Duodenal mucosa (tissue), 2 donors: ENCODE data around the gene ROBO1.

Source experiments
- H3K27ac ChIP-seq: one replicate; pipeline ENCODE4 v1.7.0; 2013; ENCODE audit warnings: low read depth, low read length
- H3K27me3 ChIP-seq, 2 donors: one replicate each; pipeline ENCODE4 v1.7.0; 2013; ENCODE audit warnings: low read length in 2 of 2, control low read depth in 1 of 2; ENCODE audit not compliant: insufficient read depth in 2 of 2, control insufficient read depth in 1 of 2
- H3K36me3 ChIP-seq, 2 donors: one replicate each; pipeline ENCODE4 v1.7.0; 2013; ENCODE audit warnings: low read length in 2 of 2, control low read depth in 1 of 2; ENCODE audit not compliant: insufficient read depth in 2 of 2, control insufficient read depth in 1 of 2
- H3K4me1 ChIP-seq, 2 donors: one replicate each; pipeline ENCODE4 v1.7.0; 2013; ENCODE audit warnings: low read length in 2 of 2, control low read depth in 1 of 2; ENCODE audit not compliant: insufficient read depth in 2 of 2, control insufficient read depth in 1 of 2
- H3K4me3 ChIP-seq, 2 donors: one replicate each; pipeline ENCODE4 v1.7.0; 2013; ENCODE audit warnings: low read length in 2 of 2, low read depth in 1 of 2
- H3K9ac ChIP-seq, 2 donors: one replicate each; pipeline ENCODE4 v1.7.0; 2013; ENCODE audit warnings: low read length in 2 of 2, low read depth in 1 of 2
- H3K9me3 ChIP-seq, 2 donors: one replicate each; pipeline ENCODE4 v1.7.0; 2013; ENCODE audit warnings: low read length in 2 of 2, control low read depth in 1 of 2; ENCODE audit not compliant: control insufficient read depth in 1 of 2

Gene ROBO1

GRCh38 chr3:79639855-79640254, 127.9 kb downstream of the ROBO1 start:
- H3K27me3 ChIP-seq = no peaks in the 10 kb centered on the region
- no peaks in the 10 kb centered on the region for H3K4me1 ChIP-seq
- peaks cover 2 to 3% of the 10 kb centered on the region in 2 donors for H3K9me3 ChIP-seq
- H3K27ac ChIP-seq = no peak overlapping the region
- no peak overlapping the region for H3K9ac ChIP-seq
- no peaks in the 10 kb centered on the region for H3K36me3 ChIP-seq
- no peak overlapping the region for H3K4me3 ChIP-seq

DNA sequence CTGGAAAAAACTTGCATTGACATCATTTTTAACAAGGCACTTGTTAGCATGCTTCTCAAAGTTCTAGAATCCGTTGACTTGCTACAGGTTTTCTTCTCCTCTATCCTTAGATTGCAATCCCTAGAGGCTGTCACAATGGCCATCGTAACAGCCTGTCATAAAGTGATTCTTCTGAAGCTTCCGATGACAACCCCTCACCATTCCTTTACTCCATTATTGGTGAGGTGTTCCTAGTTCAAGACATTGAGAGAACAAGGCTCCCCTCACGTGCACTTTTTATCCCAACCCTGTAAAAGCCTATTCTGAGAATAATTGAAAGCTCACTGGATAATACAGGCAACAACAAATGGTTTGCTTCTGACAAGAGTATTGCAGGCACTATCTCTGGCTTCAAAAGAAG, 131.4 kb downstream of the ROBO1 start:
- H3K27me3 ChIP-seq = no peaks in the 10 kb centered on the region
- H3K4me1 ChIP-seq = no peaks in the 10 kb centered on the region
- no peaks in the 10 kb centered on the region for H3K9me3 ChIP-seq
- no peak overlapping the region for H3K9ac ChIP-seq
- H3K36me3 ChIP-seq = no peaks in the 10 kb centered on the region
- no peak overlapping the region for H3K4me3 ChIP-seq
- no peak overlapping the region for H3K27ac ChIP-seq

GRCh38 chr3:79632842-79633241, 135.0 kb downstream of the ROBO1 start:
- H3K27me3 ChIP-seq = no peaks in the 10 kb centered on the region
- H3K36me3 ChIP-seq = no peaks in the 10 kb centered on the region
- no peaks in the 10 kb centered on the region for H3K9me3 ChIP-seq

GRCh38 chr3:79618883-79619282, 148.9 kb downstream of the ROBO1 start:
- Histone ChIP-seq H3K4me1 (no peaks in the 10 kb centered on the region), H3K4me3 (no peak overlapping the region), H3K9ac (no peak overlapping the region), H3K27ac (no peak overlapping the region), H3K36me3 (no peaks in the 10 kb centered on the region), H3K9me3 (peaks cover 16 to 30% of the 10 kb centered on the region in 2 donors), H3K27me3 (no peaks in the 10 kb centered on the region)

More at GRCh38 chr3:79632842-79633241, 135.0 kb downstream of the ROBO1 start:
- Histone ChIP-seq H3K4me3 (no peak overlapping the region), H3K9ac (no peak overlapping the region), H3K4me1 (no peaks in the 10 kb centered on the region), H3K27ac (no peak overlapping the region)

DNA sequence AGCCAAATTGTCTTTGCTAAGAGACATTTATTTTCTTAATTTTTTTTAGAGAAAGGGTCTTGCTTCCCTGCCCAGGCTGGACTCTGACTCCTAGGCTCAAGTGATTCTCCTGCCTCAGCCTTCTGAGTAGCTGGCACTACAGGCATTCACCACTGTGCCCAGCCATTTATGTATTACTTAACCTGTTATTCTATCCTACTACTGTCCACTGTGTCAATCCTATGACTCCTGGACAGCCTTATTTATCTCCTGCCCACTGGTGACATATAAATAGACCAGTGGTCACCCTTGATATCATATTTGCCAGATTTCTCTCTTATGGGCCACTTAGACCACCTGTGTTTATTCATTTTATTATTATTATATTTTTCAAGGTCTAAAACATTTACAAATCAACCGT, 161.4 kb downstream of the ROBO1 start:
- no peaks in the 10 kb centered on the region for H3K27me3 ChIP-seq
- no peaks in the 10 kb centered on the region for H3K36me3 ChIP-seq
- H3K9me3 ChIP-seq = no peaks in the 10 kb centered on the region
- no peak overlapping the region for H3K27ac ChIP-seq
- no peaks in the 10 kb centered on the region for H3K4me1 ChIP-seq
- H3K4me3 ChIP-seq = no peak overlapping the region
- H3K9ac ChIP-seq = no peak overlapping the region

GRCh38 chr3:79604681-79605080, 163.1 kb downstream of the ROBO1 start:
- Histone ChIP-seq H3K9me3 (no peaks in the 10 kb centered on the region), H3K4me3 (no peak overlapping the region), H3K36me3 (no peaks in the 10 kb centered on the region), H3K27ac (no peak overlapping the region), H3K27me3 (no peaks in the 10 kb centered on the region), H3K9ac (no peak overlapping the region), H3K4me1 (no peaks in the 10 kb centered on the region)

- H3K36me3 ChIP-seq = no peaks in the 10 kb centered on the region
- no peaks in the 10 kb centered on the region for H3K27me3 ChIP-seq
- H3K27ac ChIP-seq = no peak overlapping the region
- H3K4me1 ChIP-seq = no peaks in the 10 kb centered on the region
- no peak overlapping the region for H3K4me3 ChIP-seq
- H3K9me3 ChIP-seq = no peaks in the 10 kb centered on the region
- no peak overlapping the region for H3K9ac ChIP-seq
Observed at GRCh38 chr3:79602385-79602784, 165.4 kb downstream of the ROBO1 start.

DNA sequence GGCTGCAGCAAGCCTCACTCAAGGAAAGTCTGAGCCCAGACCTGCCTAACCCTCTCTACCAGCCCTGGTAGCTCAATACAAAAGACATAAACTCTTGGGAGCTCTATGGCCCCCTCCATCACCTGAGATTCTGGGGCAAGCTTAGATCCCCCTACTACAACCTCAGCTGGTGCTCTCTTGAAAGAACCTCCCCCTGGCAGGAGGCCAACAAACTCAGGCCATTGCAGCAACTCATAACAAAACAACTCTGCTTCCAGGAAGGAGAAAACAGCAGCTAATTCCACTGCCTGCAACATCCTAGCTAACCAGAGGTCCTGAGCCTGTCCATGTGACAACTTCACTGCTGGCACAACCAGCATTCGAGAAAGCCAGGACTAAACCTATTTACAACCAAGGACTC, 169.2 kb downstream of the ROBO1 start:
- H3K9ac ChIP-seq = no peak overlapping the region
- no peak overlapping the region for H3K27ac ChIP-seq
- no peaks in the 10 kb centered on the region for H3K27me3 ChIP-seq
- no peaks in the 10 kb centered on the region for H3K4me1 ChIP-seq
- no peak overlapping the region for H3K4me3 ChIP-seq
- H3K9me3 ChIP-seq = no peaks in the 10 kb centered on the region
- H3K36me3 ChIP-seq = no peaks in the 10 kb centered on the region

DNA sequence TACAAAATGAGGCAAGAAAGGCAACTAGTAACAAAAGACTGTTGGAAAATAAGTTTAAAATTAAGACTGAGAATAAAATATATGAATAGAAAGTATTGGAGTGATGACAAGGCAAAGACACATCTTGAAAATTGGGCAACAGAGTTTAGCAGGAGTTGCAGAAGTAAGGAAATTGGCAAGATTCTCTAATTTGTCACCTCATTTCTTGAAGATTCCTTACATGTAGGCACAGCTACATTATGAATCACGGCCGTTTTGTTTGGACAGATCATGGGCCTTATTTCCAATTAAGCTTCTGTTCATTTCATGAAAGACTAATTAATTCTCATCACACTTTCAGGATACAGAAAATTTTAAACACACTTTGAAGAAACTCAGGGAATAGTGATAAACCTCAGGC, 170.1 kb downstream of the ROBO1 start:
- H3K36me3 ChIP-seq = no peaks in the 10 kb centered on the region
- H3K9ac ChIP-seq = no peak overlapping the region
- no peaks in the 10 kb centered on the region for H3K4me1 ChIP-seq
- H3K4me3 ChIP-seq = no peak overlapping the region
- no peaks in the 10 kb centered on the region for H3K9me3 ChIP-seq
- no peak overlapping the region for H3K27ac ChIP-seq
- H3K27me3 ChIP-seq = no peaks in the 10 kb centered on the region

- Histone ChIP-seq H3K9ac (no peak overlapping the region), H3K36me3 (no peaks in the 10 kb centered on the region), H3K9me3 (no peaks in the 10 kb centered on the region), H3K4me3 (no peak overlapping the region), H3K27me3 (no peaks in the 10 kb centered on the region), H3K27ac (no peak overlapping the region), H3K4me1 (no peaks in the 10 kb centered on the region)
Observed at GRCh38 chr3:79587150-79587549, 180.6 kb downstream of the ROBO1 start.

GRCh38 chr3:79586232-79586631, 181.6 kb downstream of the ROBO1 start:
- Histone ChIP-seq H3K9me3 (no peaks in the 10 kb centered on the region), H3K36me3 (no peaks in the 10 kb centered on the region), H3K27ac (no peak overlapping the region), H3K27me3 (no peaks in the 10 kb centered on the region), H3K9ac (no peak overlapping the region), H3K4me3 (no peak overlapping the region), H3K4me1 (no peaks in the 10 kb centered on the region)
